Measurements from ENCODE around the gene FAIM2. TPM values are rescaled to one million over a fixed set of nuclear protein-coding genes. Genes with fewer than 3 reads are reported as not detected.

The FAIM2 gene
- polyA plus RNA-seq, 2 of the 4 experiments (the other 2 are of a cell fraction), result 0.23 TPM; not detected in 1

GRCh38 chr12:49939307-49939706 lies 35.6 kb upstream of the FAIM2 start:
- no peak for DNase-seq (ENCODE audit: low read depth in 1 of 2, low spot score in 1 of 2)
- H3K4me3 ChIP-seq, result no peak overlapping the region
- ChIA-PET CTCF (interaction anchor here (1.0 to 5.4 kb wide), 4 partner anchors 20 to 72 kb away, joined by 3 to 33 read pairs (median 6); no protein-coding TSS in a partner anchor), POLR2A (no interaction called here)
- no peaks in the 10 kb centered on the region for H3K4me1 ChIP-seq
- FAIRE-seq, result no peak
- TF ChIP-seq PHF8 (IDR thresholded peaks at IDR 0.05; ENCODE audit: borderline replicate concordance, low read depth), result no peak
- TF ChIP-seq KDM1A (IDR thresholded peaks at IDR 0.05; ENCODE audit: low read depth), result no peak
- no peak for TF ChIP-seq SMC3 (IDR thresholded peaks at IDR 0.05)
- TF ChIP-seq CHD4 (IDR thresholded peaks at IDR 0.05; ENCODE audit: borderline replicate concordance), result no peak
- TF ChIP-seq E2F6 (IDR thresholded peaks at IDR 0.05; ENCODE audit: borderline replicate concordance, low read depth), result no peak
- TF ChIP-seq ESRRA (IDR thresholded peaks at IDR 0.05; ENCODE audit: borderline replicate concordance, low read length), result no peak
- TF ChIP-seq ELK1 (IDR thresholded peaks at IDR 0.05; ENCODE audit: low read depth, low read length), result no peak
- no peak for TF ChIP-seq USF2 (IDR thresholded peaks at IDR 0.05)
- no peak for TF ChIP-seq FOSB (CRISPR knock-in tag; IDR thresholded peaks at IDR 0.05)
- TF ChIP-seq CBX8 (IDR thresholded peaks at IDR 0.05), result no peak
- no peak for TF ChIP-seq CTCF (IDR thresholded peaks at IDR 0.05)
- no peak for TF ChIP-seq FOXS1 (CRISPR knock-in tag; IDR thresholded peaks at IDR 0.05)
- TF ChIP-seq SREBF2 (IDR thresholded peaks at IDR 0.05), result no peak
- no peak for TF ChIP-seq RARB (CRISPR knock-in tag; IDR thresholded peaks at IDR 0.05)
- TF ChIP-seq POLR2A (IDR thresholded peaks at IDR 0.05; ENCODE audit: low read length), result no peak
- no peak for TF ChIP-seq POLR2AphosphoS2 (conservative IDR thresholded peaks at IDR 0.05; ENCODE audit: low read length)
- no peak for TF ChIP-seq HEYL (CRISPR knock-in tag; IDR thresholded peaks at IDR 0.05)
- H3K9me3 ChIP-seq, result no peaks in the 10 kb centered on the region
- no peak overlapping the region for H3K27ac ChIP-seq
- H3K4me2 ChIP-seq, result no peak overlapping the region
- no peak for ATAC-seq

- ATAC-seq, result peak; percentile 10 to 37; a peak in 3 of 6 replicates
- CTCF ChIA-PET, result interaction anchor here (0.6 to 2.7 kb wide), 4 partner anchors 8 to 111 kb away, joined by 4 to 18 read pairs (median 10); no protein-coding TSS in a partner anchor
- no peak for TF ChIP-seq RNF2 (IDR thresholded peaks at IDR 0.05; ENCODE audit: borderline replicate concordance, low read depth)
- no peak for TF ChIP-seq RCOR1 (IDR thresholded peaks at IDR 0.05; ENCODE audit: low read depth, low read length)
- TF ChIP-seq EP300 (IDR thresholded peaks at IDR 0.05), result no peak
- no peak for TF ChIP-seq ATOH8 (CRISPR knock-in tag; IDR thresholded peaks at IDR 0.05; ENCODE audit: low read depth)
- TF ChIP-seq HES2 (IDR thresholded peaks at IDR 0.05), result no peak
- TF ChIP-seq RFX5 (IDR thresholded peaks at IDR 0.05), result no peak
- no peak for TF ChIP-seq HOXB5 (CRISPR knock-in tag; IDR thresholded peaks at IDR 0.05)
- TF ChIP-seq BHLHE40 (IDR thresholded peaks at IDR 0.05; ENCODE audit: low read depth, low read length), result no peak
- TF ChIP-seq MAX (IDR thresholded peaks at IDR 0.05), result no peak
- no peak for TF ChIP-seq TP53 (CRISPR knock-in tag; IDR thresholded peaks at IDR 0.05)
- no peak for TF ChIP-seq POLR2A (IDR thresholded peaks at IDR 0.05; ENCODE audit: low read length)
- no peak for TF ChIP-seq HDAC2 (IDR thresholded peaks at IDR 0.05)
- no peak for TF ChIP-seq NPAS2 (CRISPR knock-in tag; IDR thresholded peaks at IDR 0.05; ENCODE audit: borderline replicate concordance)
- TF ChIP-seq NFE2L2 (conservative IDR thresholded peaks at IDR 0.05; ENCODE audit: low read length), result no peak
- no peak for TF ChIP-seq MAFK (IDR thresholded peaks at IDR 0.05; ENCODE audit: partially characterized antibody)
- no peak for TF ChIP-seq KDM1A (IDR thresholded peaks at IDR 0.05; ENCODE audit: low read depth)
- TF ChIP-seq CBX2 (IDR thresholded peaks at IDR 0.05; ENCODE audit: borderline replicate concordance, low read depth), result no peak
Observed at GRCh38 chr12:49937639-49938300, 34.1 kb upstream of the FAIM2 start.

More at GRCh38 chr12:49937639-49938300, 34.1 kb upstream of the FAIM2 start:
- Histone ChIP-seq H3K4me1 (no peaks in the 10 kb centered on the region), H3K4me2 (no peak overlapping the region), H3K9me3 (no peaks in the 10 kb centered on the region), H3K27ac (no peak overlapping the region), H3K4me3 (no peak overlapping the region)
- 76% methylated on average over 8 of the region's 8 CpGs for WGBS (ENCODE audit: missing lambda C conversion rate)
- POLR2A ChIA-PET, result no interaction called here
- FAIRE-seq, result no peak
- no peak for DNase-seq (ENCODE audit: low read depth in 1 of 2, low spot score in 1 of 2)

Data from A549 (cell line).